Panc1 (cell line): Measurements from ENCODE around the gene FAM53A.

ENCODE experiments used
- POLR2AphosphoS5 ChIP-seq: IDR thresholded peaks from 2 replicates; pipeline ENCODE4 v1.6.1; 2012; ENCODE audit warnings: mild to moderate bottlenecking, low read depth, low read length, moderate library complexity
- TF ChIP-seq, protein P1 (sequence below): fragments of 450-650 bp; IDR thresholded peaks from 2 replicates; pipeline ENCODE4 v1.5.1; 2017; ENCODE audit warnings: mild to moderate bottlenecking

GRCh38 chr4:1670279-1670678 lies 13.8 kb downstream of the FAM53A start:
- TF ChIP-seq POLR2AphosphoS5, result no peak
- TF ChIP-seq, protein P1, sequence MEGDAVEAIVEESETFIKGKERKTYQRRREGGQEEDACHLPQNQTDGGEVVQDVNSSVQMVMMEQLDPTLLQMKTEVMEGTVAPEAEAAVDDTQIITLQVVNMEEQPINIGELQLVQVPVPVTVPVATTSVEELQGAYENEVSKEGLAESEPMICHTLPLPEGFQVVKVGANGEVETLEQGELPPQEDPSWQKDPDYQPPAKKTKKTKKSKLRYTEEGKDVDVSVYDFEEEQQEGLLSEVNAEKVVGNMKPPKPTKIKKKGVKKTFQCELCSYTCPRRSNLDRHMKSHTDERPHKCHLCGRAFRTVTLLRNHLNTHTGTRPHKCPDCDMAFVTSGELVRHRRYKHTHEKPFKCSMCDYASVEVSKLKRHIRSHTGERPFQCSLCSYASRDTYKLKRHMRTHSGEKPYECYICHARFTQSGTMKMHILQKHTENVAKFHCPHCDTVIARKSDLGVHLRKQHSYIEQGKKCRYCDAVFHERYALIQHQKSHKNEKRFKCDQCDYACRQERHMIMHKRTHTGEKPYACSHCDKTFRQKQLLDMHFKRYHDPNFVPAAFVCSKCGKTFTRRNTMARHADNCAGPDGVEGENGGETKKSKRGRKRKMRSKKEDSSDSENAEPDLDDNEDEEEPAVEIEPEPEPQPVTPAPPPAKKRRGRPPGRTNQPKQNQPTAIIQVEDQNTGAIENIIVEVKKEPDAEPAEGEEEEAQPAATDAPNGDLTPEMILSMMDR, result no peak
